Stimulated activated CD4-positive, alpha-beta T cell treated with anti-CD3 and anti-CD28 coated beads, TNF-alpha, amount 100 ng/mL, for 48 hours (primary cell): Measurements from ENCODE around the gene AFF3.

ENCODE experiments used
- DNase-seq, 3 donors: peaks; one replicate each; pipeline ENCODE4 v3.0.0-alpha.2; 2020; ENCODE audit warnings: low read depth in 3 of 3

Gene AFF3

GRCh38 chr2:99708231-99708630, 434.2 kb downstream of the AFF3 start:
- DNase-seq = no peak

- DNase-seq = no peak
These were observed 434.8 kb downstream of the AFF3 start for GRCh38 chr2:99707592-99707991.

DNA sequence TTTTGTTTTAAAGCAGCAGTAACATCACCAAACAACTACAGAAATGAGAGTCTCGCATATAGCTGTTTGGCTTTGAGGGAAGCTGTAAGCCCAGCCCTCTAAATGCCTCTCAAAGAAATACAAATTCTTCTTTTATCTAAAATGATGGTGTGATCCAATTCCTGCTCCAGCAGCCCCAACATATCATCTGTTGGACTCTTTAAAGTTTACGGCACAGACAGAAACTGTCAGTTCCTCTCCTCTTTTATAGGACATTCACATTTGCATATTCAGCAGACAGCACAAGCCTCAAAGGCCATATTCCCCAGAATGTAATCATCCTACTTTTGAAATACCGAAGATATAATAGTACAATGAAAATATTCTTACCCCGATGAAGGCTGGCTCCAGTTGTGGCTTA, 435.7 kb downstream of the AFF3 start:
- no peak for DNase-seq

DNA sequence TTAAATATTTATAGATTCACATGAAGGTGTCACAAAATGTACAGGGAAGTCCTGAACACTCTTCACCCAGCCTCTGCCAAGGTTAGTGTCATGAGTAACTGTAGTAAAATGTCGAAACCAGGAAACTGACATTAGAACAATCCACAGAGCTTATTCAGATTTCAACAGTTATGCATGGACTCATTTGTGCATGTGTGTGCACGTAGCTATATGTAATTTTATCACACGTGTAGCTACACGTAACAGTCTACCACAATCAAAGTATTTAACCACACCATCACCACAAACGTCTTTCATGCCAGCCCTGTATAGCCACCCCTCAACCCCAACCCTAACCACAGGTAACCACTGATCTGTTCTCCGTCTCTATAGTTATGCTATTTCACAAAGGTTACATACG, 440.9 kb downstream of the AFF3 start:
- DNase-seq = no peak

- DNase-seq = no peak
These were observed 441.6 kb downstream of the AFF3 start for GRCh38 chr2:99700482-99701398.

- DNase-seq = no peak
These were observed 443.5 kb downstream of the AFF3 start for GRCh38 chr2:99698896-99699295.

- DNase-seq = no peak
These were observed 444.4 kb downstream of the AFF3 start for GRCh38 chr2:99697811-99698568.

- DNase-seq = no peak
These were observed 446.5 kb downstream of the AFF3 start for GRCh38 chr2:99695944-99696253.

GRCh38 chr2:99695130-99695943, 447.1 kb downstream of the AFF3 start:
- DNase-seq = no peak

GRCh38 chr2:99694331-99694730, 448.1 kb downstream of the AFF3 start:
- no peak for DNase-seq

- DNase-seq = no peak
These were observed 449.6 kb downstream of the AFF3 start for GRCh38 chr2:99692785-99693184.

DNA sequence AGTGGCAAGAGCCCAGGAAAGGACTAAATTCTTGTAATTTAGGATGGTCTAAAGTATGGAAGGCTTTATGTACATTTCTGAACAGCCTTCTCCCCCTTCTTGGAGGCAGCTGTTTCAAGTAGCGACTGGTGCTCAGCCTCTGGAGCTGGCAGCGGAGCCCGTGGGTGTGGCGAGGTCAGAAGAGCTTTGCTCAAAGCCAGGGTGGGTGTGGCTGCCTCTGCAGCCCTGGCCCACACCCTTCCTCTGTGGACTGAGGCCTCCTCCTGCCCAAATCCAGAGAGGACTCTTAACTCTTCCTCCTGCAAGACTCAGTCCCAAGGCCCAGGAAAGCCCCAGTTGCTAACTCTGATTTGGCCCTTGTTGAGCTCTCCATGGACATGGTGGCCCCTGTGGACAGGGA, 450.5 kb downstream of the AFF3 start:
- no peak for DNase-seq

DNA sequence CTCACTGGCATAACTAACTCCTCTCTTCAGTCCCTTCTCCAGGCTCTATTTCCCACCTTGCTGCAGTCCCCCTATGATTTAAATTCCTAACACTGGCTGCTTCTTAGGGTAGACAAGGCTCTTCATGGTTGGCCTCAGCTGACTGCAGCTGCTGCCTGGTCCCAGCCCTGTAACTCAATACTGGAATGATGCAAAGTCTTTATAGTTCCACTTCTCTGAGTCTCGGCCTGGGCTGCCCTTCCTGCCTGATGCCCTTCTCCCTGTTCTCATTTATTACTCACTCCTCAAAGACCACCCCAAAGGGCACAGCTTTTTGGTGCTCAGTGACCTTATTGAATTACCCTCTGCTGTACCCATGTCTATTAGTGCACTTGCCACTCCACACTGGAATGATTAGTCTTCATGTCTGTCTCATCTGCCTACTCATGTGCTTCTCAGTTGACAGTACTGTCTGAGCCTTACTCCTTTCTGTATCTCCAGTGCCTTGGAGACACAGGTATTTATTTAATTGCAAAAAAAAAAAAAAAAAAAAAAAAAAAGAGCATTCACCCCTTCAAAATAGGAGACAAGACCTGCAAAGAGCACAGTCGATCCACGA, 453.1 kb downstream of the AFF3 start:
- DNase-seq = no peak

GRCh38 chr2:99688699-99689098, 453.7 kb downstream of the AFF3 start:
- DNase-seq = no peak

GRCh38 chr2:99682275-99683060, 459.9 kb downstream of the AFF3 start:
- DNase-seq = no peak

- no peak for DNase-seq
These were observed 461.4 kb downstream of the AFF3 start for GRCh38 chr2:99680946-99681345.

- DNase-seq = no peak
These were observed 462.9 kb downstream of the AFF3 start for GRCh38 chr2:99679518-99679917.

GRCh38 chr2:99678625-99679024, 463.8 kb downstream of the AFF3 start:
- DNase-seq = no peak

GRCh38 chr2:99677814-99678213, 464.6 kb downstream of the AFF3 start:
- DNase-seq = no peak

DNA sequence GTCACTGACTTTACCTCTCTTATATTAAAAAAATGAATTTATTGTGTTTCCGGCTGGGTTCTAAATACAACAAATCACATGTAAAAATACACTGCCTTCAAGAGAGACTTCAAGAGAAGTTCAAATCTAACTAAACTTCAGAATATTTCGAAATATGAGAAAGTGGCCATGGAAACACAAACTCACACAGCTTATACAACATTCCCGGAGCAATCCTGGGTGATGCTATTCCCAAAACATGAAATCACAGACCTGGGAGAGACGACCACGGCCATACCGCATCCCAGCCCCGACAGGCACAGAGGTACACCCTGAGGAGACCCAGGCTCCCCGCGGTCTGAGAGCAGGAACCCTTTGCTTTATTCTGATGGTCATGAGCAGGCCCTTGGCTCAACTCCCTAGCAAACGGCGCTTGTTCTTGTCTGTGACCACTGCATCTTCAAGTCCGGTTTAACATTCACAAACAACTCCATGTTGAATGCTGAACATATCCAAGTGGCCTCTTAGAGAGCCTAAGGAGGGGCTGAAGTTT, 467.2 kb downstream of the AFF3 start:
- DNase-seq = no peak

- DNase-seq = no peak
These were observed 468.3 kb downstream of the AFF3 start for GRCh38 chr2:99674090-99674489.
